NCI-H748 (cell line): Measurements from ENCODE around the gene MRPS5.

ENCODE experiments used
- DNase-seq: peaks from one replicate; lab custom pipeline; 2025; ENCODE audit not compliant: unreplicated experiment; lab: John Stamatoyannopoulos, UW

The MRPS5 gene

DNA sequence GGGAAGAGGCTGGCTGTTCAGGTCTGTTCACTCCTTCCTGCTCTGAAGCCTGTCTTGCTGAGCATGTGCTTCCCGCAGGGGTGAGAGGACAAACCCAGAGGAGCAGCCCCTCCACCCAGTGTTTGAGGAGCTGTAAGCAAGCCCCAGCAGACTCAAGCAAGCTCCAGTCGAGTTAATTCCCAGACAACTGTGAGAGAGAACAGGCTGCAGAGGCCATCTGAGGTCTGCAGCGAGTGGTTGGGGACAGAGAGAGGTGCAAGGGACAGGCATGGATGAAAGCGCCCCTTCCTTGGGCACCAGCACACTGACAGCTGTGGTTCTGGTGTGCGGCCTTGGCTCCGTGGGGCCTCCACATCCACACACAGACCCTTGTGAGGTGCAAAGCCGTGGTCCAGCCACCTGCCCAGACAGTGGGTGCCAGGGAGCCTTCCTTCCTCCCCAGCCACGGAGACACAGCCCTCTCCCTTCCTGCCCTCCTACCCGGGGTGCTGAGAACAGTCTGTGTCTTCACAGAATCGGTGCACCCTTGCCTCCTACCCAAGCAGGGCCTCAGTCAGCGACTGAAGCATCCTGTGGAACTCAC lies 59.9 kb downstream of the MRPS5 start:
- no peak for DNase-seq

DNA sequence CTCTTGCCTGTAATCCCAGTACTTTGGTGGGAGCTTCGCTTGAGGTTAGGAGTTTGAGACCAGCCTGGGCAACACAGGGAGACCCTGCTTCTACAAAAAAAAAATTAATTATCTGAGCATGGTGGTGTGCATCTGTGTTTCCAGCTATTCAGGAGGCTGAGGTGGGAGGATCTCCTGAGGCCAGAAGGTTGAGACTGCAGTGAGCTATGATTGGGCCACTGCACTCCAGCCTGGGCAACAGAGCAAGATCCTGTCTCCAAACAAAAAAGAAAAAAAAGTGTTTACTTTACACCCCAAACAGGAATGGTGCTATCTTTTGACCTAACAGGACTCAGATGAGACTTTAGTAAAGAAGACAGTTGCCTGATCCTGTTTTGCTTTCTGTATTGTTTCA lies 60.5 kb downstream of the MRPS5 start:
- DNase-seq: no peak

GRCh38 chr2:95060446-95061118 lies 61.0 kb downstream of the MRPS5 start:
- DNase-seq: no peak

DNA sequence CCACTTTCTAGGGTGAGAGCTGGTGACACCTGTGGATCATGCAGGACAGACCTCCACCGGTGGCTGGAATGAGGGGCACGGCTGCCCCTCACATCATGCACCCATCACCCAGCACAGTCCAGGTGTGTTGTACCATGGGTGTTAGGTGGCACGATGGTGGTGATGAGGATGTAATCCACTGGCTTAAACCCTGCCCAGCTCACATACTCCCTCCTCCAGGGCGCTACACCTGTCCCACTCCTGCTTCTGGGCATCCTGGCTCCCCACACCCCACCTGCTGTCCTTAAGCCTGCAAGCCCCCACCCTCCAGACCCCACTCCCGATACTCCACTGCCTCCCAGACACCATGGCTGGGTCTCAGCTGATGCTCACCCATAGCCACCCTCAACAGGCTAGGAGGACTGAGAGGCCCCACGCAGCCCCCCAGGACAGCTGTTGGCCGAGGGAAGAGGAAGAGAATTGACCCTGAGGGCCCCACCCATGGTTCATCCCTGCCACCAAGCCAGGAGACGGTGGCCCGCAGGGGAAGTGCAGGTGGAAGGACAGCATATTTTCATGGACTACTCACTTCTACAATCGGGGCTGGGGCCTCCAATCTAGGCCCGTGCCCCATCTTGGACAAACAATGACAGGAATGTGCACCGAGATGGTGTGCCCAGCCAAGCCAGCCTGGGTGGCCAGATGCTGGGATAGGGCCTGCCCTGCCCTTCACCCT lies 61.8 kb downstream of the MRPS5 start:
- DNase-seq: no peak

DNA sequence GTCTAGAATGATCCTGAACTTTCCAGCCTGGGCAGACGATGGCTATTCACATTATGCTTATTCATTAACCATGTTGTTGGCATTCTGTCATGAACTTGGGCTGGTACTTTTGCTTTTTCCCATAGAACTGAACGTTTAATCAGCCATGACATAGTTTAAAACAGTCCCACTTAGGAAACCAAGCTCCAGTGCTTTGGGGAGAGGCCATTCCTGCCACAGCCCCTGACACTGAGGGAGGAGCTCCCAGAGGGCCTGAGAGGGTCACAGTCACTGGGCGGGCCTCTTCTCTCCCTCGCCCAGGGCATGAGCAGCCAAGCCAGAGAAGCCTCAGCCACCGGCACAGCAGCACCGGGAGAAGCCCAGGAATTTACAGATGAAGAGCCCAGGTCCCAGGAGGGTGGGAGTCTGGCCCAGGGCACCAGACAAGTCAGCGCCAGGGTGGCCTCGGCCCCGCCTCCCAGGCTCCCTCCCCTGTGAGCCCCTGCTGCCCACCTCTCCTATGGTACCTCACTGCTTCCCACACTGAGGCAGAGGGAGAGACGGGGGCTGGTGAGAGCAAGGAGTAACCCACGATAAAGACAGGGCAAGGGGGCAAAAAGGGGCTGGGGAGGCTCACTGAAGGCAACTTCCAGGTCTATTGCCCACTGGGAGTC lies 62.5 kb downstream of the MRPS5 start:
- DNase-seq: no peak

- no peak for DNase-seq
These were observed 63.1 kb downstream of the MRPS5 start for GRCh38 chr2:95058466-95058988.

DNA sequence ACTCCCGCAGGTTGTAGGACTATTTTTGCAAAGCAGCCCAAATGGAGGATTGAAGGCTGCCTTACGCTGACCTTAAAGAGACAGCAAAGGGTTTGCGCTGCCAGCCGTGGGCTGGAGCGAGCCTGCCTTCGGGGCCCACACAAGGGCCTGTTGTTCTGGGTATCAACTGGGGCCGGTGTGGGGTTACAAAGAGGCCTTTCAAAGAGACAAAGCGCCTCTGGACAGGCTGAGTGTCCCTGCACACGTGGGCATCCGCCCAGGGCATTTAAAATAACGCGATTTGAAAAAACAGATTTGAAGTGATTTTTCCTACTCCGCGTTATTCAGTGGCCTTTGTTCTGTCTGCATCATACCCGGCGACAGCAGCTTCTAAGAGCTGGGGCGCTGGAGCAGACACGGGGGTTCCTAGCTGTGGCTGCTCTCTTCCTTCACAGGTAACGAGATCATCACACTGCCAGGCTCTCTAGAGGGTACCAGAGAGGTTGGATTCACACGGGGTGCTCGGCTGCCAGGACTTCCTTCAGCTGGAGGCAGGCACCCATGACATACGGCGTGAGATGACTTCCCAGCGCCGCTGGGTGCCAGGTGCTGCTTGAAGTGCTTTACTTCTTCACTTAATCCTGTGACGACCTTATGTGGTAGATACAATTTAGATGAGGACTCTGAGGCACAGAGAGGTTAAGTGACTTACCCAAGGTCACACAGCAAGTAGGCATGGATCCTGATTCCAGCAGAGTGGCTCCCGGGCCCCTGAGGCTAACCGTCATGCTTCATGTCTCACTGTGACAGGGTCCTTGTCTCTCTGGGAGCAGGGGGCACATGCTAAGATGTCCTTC lies 63.9 kb downstream of the MRPS5 start:
- no peak for DNase-seq

- DNase-seq: no peak
These were observed 64.8 kb downstream of the MRPS5 start for GRCh38 chr2:95056461-95057459.

DNA sequence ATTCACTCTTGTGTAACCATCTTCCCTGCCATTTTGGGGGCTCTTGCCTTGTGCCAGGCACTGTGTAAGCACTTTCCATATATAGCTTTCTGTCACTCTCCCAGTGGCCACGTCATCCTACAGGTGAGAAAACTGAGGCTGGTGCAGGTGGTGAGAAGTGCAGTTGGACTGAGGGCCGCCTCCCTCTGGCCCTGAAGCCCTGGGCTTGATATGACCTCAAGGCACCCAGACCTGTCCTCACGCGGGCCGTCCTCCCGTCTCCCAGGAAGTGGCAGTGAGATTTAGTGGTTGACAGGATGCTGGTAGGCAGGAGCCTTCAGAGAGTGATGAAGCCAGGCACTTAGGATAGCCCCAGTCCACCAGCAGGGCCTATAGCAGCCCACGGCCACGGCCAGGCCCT lies 65.6 kb downstream of the MRPS5 start:
- DNase-seq: no peak

GRCh38 chr2:95055262-95055661 lies 66.3 kb downstream of the MRPS5 start:
- DNase-seq: no peak

- DNase-seq: no peak
These were observed 67.6 kb downstream of the MRPS5 start for GRCh38 chr2:95054016-95054415.

DNA sequence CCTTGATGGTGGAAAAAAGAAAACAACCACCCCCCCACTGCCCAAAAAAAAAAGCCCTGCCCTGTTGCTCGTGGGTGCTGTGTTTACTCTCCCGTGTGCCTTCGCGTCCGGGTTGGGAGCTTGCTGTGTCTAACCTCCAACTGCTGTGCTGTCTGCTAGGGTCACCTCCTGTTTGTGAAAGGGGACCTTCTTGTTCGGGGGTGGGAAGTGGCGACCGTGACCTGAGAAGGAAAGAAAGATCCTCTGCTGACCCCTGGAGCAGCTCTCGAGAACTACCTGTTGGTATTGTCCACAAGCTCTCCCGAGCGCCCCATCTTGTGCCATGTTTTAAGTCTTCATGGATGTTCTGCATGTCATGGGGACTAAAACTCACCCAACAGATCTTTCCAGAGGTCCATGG lies 68.1 kb downstream of the MRPS5 start:
- no peak for DNase-seq

DNA sequence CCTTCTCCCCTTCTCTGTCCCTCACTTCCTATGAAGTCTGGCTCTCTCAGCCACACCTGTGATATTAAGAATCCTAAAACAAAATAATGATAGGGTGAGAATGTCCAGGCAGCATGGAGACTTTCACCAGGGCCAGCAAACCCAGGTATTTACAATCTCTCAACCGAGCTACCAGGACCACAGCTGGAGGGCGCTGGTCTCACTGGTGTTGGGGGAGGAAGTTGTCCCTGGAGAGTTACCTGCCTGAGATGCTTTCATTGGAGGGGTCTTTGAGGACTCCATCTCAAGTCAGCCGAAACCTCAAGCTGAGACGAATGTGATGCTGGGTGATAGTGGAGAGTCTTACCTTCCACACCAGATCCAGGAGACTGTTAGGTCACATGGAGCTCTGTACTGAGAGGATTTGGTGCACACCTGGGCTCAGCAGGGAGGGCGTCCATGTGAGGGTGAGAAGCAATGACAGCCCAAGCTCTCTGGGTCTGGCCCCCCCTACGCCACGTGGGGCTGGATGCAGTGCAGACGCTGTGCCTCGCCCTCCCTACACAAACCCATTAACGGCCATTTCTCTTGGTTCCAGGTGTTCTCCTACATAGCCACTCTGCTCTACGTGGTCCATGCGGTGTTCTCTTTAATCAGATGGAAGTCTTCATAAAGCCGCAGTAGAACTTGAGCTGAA lies 68.7 kb downstream of the MRPS5 start:
- no peak for DNase-seq

DNA sequence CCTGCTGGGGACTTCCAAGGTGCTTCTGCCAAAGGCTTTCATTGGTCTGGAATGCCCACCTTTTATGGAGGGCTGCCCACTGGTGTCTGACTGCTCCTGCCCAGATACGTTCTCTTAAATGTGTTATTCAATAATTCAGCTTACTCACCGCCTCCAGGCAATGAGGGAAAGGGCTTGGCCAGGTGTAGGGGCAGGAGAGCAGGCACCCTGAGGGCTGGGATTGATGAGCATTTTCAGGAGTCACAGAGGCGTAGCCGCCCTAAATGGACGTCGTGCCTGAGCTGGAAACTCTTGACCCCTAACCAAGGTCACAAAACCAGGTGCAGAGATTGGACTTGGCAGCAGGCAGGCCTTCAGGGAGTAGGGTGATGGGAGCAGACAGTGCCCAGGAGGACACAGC lies 69.3 kb downstream of the MRPS5 start:
- peak; percentile 18 for DNase-seq

DNA sequence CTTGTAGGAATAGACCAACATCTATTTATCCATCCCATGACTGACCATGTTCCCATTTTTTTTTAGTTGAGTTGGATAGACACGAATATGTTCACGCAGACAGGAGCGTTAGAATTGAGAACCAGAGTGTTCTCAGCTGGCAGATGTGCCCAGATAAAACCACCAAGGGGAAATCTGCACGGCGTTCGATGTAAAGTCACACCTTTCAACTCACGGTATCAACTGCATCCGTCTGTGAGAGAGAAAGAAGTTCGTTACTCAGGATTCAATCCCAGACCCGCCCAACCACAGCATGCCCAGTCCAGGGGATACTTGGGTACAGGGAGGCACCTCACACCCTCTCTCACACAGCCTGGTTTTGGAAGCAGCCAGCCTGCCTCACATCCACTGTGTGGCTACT lies 70.0 kb downstream of the MRPS5 start:
- no peak for DNase-seq

GRCh38 chr2:95050385-95051300 lies 71.0 kb downstream of the MRPS5 start:
- DNase-seq: no peak

GRCh38 chr2:95049961-95050360 lies 71.6 kb downstream of the MRPS5 start:
- DNase-seq: no peak

DNA sequence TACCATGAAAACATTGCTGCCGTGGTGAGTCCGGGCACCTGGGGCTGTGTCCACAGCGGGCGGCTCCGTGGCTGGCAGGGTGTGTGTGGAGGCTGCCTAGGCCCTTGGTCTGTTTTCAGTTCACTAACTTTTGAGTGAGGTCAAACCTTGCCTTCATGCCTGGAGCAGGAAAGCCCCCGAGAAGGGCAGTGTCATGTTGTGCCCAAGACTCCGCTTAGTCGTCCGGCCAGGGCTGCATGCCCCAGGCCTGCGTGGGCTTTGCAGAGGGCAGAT lies 72.0 kb downstream of the MRPS5 start:
- no peak for DNase-seq
